ENCODE results near the gene VTN.
A peak's percentile ranks its signal among the peaks of the same experiment; 100 is the strongest.

DNA sequence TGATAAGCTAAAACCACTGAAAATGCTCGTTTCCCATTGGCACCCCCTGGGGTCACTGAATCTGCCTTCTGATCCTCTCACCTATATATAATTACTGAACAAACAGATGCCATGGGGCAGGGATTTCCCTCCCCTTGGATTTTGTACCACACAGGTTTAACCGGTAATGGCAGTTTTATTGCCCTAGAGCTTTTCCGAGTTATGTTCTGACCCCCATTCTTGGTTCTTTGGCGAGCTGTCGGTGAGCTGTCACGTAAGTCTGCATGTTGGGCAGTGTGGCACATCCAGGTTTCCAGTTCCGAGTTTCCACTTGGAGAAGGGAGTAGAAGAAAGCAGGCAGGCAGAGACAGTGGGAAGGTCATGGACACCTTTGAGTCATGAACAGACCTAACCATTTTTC is 44.0 kb downstream of the VTN start:
- TF ChIP-seq, protein P1, sequence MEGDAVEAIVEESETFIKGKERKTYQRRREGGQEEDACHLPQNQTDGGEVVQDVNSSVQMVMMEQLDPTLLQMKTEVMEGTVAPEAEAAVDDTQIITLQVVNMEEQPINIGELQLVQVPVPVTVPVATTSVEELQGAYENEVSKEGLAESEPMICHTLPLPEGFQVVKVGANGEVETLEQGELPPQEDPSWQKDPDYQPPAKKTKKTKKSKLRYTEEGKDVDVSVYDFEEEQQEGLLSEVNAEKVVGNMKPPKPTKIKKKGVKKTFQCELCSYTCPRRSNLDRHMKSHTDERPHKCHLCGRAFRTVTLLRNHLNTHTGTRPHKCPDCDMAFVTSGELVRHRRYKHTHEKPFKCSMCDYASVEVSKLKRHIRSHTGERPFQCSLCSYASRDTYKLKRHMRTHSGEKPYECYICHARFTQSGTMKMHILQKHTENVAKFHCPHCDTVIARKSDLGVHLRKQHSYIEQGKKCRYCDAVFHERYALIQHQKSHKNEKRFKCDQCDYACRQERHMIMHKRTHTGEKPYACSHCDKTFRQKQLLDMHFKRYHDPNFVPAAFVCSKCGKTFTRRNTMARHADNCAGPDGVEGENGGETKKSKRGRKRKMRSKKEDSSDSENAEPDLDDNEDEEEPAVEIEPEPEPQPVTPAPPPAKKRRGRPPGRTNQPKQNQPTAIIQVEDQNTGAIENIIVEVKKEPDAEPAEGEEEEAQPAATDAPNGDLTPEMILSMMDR (IDR thresholded peaks at IDR 0.05): no peak
- TF ChIP-seq POLR2A (IDR thresholded peaks at IDR 0.05) (no peak), POLR2AphosphoS5 (IDR thresholded peaks at IDR 0.05) (peak in 1 of 3 donors; percentile 37)

Data from breast epithelium (tissue), 3 donors.